ENCODE results near the gene SLC12A4. TPM values are rescaled to one million over a fixed set of nuclear protein-coding genes. Genes with fewer than 3 reads are reported as not detected.

Gene SLC12A4
- total and polyA plus RNA-seq, 2 of the 13 experiments (the other 11 are each of a cell fraction or from before 2014, with no cell fraction given) = 65.1 to 84.3 TPM

DNA sequence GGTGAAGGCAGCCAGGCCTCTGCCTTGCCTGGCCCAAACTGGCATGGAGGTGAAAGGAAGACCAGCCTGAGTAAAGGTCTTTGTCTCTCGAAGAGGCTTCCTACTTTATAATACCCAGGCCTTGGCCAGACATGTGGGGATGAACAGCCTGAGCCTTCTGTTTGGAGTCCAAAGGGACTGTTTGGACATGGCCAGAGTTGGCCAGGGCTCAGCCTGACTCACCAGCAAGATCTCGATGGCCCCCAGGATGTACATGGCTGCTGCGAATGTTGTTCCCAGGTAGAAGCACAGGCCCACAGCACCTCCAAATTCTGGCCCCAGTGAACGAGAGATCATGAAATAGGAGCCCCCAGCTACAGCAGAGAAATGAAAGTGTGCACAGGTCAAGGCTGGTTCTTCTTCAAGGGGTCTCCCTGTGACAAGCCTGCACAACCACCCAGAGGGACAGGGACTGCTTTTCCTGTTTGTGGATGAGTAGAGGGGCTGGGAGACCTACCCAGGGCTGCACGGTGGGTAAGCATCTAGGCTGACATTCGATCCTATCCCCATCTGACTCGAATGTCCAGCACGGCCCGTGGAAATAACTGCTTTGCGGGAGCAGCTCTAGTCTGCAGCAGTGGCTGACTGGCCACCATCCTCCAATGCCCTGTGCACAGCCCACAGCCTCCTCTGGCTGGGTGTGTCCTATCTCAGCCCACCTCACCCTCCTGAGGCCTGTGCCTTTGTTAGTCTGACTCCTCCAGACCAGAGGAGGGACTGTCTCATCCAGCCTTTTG lies 13.8 kb downstream of the SLC12A4 start (continued):
- TF ChIP-seq ZNF687 (CRISPR knock-in tag; IDR thresholded peaks at IDR 0.05) (peak; percentile 76), POLR2AphosphoS5 (IDR thresholded peaks at IDR 0.05; ENCODE audit: low read depth, low read length) (peak; percentile 20; the same call in 1 of the 2 replicates), ZNF235 (CRISPR knock-in tag; IDR thresholded peaks at IDR 0.05; ENCODE audit: borderline replicate concordance) (no peak), TRAFD1 (CRISPR knock-in tag; IDR thresholded peaks at IDR 0.05; ENCODE audit: borderline replicate concordance) (no peak), SIN3B (IDR thresholded peaks at IDR 0.05; ENCODE audit: low read length) (no peak), NR1H2 (CRISPR knock-in tag; IDR thresholded peaks at IDR 0.05; ENCODE audit: borderline replicate concordance, low read depth) (no peak), ZNF577 (CRISPR knock-in tag; IDR thresholded peaks at IDR 0.05; ENCODE audit: borderline replicate concordance, low read depth) (no peak), ZMYM4 (CRISPR knock-in tag; IDR thresholded peaks at IDR 0.05) (no peak), ZNF142 (CRISPR knock-in tag; IDR thresholded peaks at IDR 0.05) (no peak), MED8 (CRISPR knock-in tag; IDR thresholded peaks at IDR 0.05; ENCODE audit: insufficient replicate concordance) (no peak), ZNF703 (CRISPR knock-in tag; IDR thresholded peaks at IDR 0.05; ENCODE audit: borderline replicate concordance) (no peak)
- TF ChIP-seq, protein P1, sequence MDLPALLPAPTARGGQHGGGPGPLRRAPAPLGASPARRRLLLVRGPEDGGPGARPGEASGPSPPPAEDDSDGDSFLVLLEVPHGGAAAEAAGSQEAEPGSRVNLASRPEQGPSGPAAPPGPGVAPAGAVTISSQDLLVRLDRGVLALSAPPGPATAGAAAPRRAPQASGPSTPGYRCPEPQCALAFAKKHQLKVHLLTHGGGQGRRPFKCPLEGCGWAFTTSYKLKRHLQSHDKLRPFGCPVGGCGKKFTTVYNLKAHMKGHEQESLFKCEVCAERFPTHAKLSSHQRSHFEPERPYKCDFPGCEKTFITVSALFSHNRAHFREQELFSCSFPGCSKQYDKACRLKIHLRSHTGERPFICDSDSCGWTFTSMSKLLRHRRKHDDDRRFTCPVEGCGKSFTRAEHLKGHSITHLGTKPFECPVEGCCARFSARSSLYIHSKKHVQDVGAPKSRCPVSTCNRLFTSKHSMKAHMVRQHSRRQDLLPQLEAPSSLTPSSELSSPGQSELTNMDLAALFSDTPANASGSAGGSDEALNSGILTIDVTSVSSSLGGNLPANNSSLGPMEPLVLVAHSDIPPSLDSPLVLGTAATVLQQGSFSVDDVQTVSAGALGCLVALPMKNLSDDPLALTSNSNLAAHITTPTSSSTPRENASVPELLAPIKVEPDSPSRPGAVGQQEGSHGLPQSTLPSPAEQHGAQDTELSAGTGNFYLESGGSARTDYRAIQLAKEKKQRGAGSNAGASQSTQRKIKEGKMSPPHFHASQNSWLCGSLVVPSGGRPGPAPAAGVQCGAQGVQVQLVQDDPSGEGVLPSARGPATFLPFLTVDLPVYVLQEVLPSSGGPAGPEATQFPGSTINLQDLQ (CRISPR knock-in tag; IDR thresholded peaks at IDR 0.05) = 0 out of 2 replicates have a peak, but pooled peaks have one; percentile 31
